ENCODE measurements around the gene TWIST1.

Gene TWIST1

DNA sequence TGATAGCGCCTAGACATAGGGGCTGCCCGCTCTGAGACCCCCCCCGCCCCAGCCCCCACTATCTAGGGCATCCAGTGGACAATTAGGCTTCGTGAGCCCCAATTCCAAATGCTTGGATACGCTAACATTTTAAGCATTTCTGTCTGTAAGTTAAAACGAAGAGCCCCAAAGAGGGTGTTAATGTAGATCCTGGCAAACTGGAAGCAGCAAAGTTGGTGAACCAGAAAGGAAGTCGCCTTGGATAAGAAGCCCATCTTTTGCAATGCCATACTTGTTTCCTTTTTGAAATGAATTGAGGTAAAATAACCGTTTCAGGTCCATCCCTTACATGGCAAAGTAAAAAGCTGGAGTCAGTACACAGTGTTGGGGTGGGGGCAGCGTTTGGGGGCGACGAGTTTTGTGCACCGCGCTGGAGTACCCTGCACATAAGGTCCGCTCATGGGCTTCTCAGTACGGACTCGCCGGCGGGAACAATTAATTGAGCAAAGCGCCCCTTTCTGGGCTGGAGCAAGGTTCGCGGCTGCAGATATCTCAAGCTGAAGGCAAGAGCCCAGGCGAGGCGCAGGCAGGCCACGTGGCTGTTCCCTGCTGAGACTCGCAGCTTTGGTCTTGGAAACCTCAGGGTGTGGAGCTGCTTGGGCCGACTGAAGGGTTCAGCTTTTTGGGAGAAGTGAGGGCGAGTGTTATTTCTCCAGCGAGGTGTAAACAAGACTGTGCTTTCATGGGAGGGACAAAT, 1.4 kb upstream of the TWIST1 start:
- H3K4me1 ChIP-seq, result no peaks in the 10 kb centered on the region
- H2AFZ ChIP-seq, result no peak overlapping the region
- TF ChIP-seq CTCF (IDR thresholded peaks at IDR 0.05), result no peak
- no peaks in the 10 kb centered on the region for H3K27me3 ChIP-seq (ENCODE audit: control insufficient read depth, insufficient read depth, low read length)
- no peak overlapping the region for H3K9ac ChIP-seq
- no peak overlapping the region for H3K4me3 ChIP-seq (ENCODE audit: low read depth, low read length)
- no peaks in the 10 kb centered on the region for H3K79me2 ChIP-seq
- H3K27ac ChIP-seq, result no peak overlapping the region
- H3K36me3 ChIP-seq (ENCODE audit: control insufficient read depth, insufficient read depth, low read length), result no peaks in the 10 kb centered on the region
- no peak overlapping the region for H3K4me2 ChIP-seq (ENCODE audit: low read length)
- H3K9me3 ChIP-seq (ENCODE audit: control insufficient read depth, low read length), result no peaks in the 10 kb centered on the region

GRCh38 chr7:19117870-19118608, 603 bp upstream of the TWIST1 start:
- peak overlapping the region; percentile 18 for H3K4me3 ChIP-seq (ENCODE audit: low read depth, low read length)
- H2AFZ ChIP-seq, result no peak overlapping the region
- H3K27ac ChIP-seq, result no peak overlapping the region
- no peaks in the 10 kb centered on the region for H3K79me2 ChIP-seq
- H3K4me1 ChIP-seq, result no peaks in the 10 kb centered on the region
- H3K9ac ChIP-seq, result no peak overlapping the region
- H3K9me3 ChIP-seq (ENCODE audit: control insufficient read depth, low read length), result no peaks in the 10 kb centered on the region
- TF ChIP-seq CTCF (IDR thresholded peaks at IDR 0.05), result no peak
- peak overlapping the region; percentile 27 for H3K4me2 ChIP-seq (ENCODE audit: low read length)
- H3K36me3 ChIP-seq (ENCODE audit: control insufficient read depth, insufficient read depth, low read length), result no peaks in the 10 kb centered on the region
- no peaks in the 10 kb centered on the region for H3K27me3 ChIP-seq (ENCODE audit: control insufficient read depth, insufficient read depth, low read length)

GRCh38 chr7:19116121-19117090, 1.0 kb downstream of the TWIST1 start:
- no peak overlapping the region for H3K4me3 ChIP-seq (ENCODE audit: low read depth, low read length)
- TF ChIP-seq CTCF (IDR thresholded peaks at IDR 0.05), result no peak
- peak overlapping the region; percentile 54 for H3K4me2 ChIP-seq (ENCODE audit: low read length)
- peaks cover 7% of the 10 kb centered on the region for H3K27me3 ChIP-seq (ENCODE audit: control insufficient read depth, insufficient read depth, low read length)
- H3K27ac ChIP-seq, result no peak overlapping the region
- no peaks in the 10 kb centered on the region for H3K9me3 ChIP-seq (ENCODE audit: control insufficient read depth, low read length)
- peak overlapping the region; percentile 40 for H2AFZ ChIP-seq
- H3K9ac ChIP-seq, result no peak overlapping the region
- no peaks in the 10 kb centered on the region for H3K4me1 ChIP-seq
- H3K79me2 ChIP-seq, result no peaks in the 10 kb centered on the region
- H3K36me3 ChIP-seq (ENCODE audit: control insufficient read depth, insufficient read depth, low read length), result no peaks in the 10 kb centered on the region

- H3K36me3 ChIP-seq (ENCODE audit: control insufficient read depth, insufficient read depth, low read length), result no peaks in the 10 kb centered on the region
- H3K4me2 ChIP-seq (ENCODE audit: low read length), result no peak overlapping the region
- no peak for TF ChIP-seq CTCF (IDR thresholded peaks at IDR 0.05)
- no peaks in the 10 kb centered on the region for H3K9me3 ChIP-seq (ENCODE audit: control insufficient read depth, low read length)
- H3K27me3 ChIP-seq (ENCODE audit: control insufficient read depth, insufficient read depth, low read length), result peaks cover 7% of the 10 kb centered on the region
- H3K4me3 ChIP-seq (ENCODE audit: low read depth, low read length), result no peak overlapping the region
- no peaks in the 10 kb centered on the region for H3K79me2 ChIP-seq
- no peak overlapping the region for H2AFZ ChIP-seq
- H3K27ac ChIP-seq, result no peak overlapping the region
- H3K9ac ChIP-seq, result no peak overlapping the region
- H3K4me1 ChIP-seq, result no peaks in the 10 kb centered on the region
Measured at GRCh38 chr7:19114551-19114855, 2.9 kb downstream of the TWIST1 start.
